HCT116 (cell line): ENCODE measurements around the gene LRP1B. TPM values are rescaled to one million over a fixed set of nuclear protein-coding genes. Genes with fewer than 3 reads are reported as not detected.

Experiments used
- ATAC-seq: fragments of 200-7000 bp; cut with Tn5 transposase; 2 replicates; pipeline ENCODE4 v1.9.1; 2020; ENCODE audit warnings: mild to moderate bottlenecking, moderate library complexity
- BruUV-seq: library from RNA; stranded (reverse); fragments of 400-500 nt; replicated peaks from 2 replicates; lab custom pipeline; 2021; lab: Mats Ljungman, UMichigan
- CTCF ChIA-PET: fragments of 300-600 bp; sonication (Branson Sonifier 250); formaldehyde crosslinking; loops from one replicate; lab custom pipeline; 2021; ENCODE audit warnings: antibody characterized with exemption; lab: Charles Lee
- POLR2A ChIA-PET: fragments of 300-600, 350-600 bp; sonication (Branson Sonifier 250); formaldehyde crosslinking; loops from one replicate; lab custom pipeline; 2021; ENCODE audit warnings: antibody characterized with exemption; lab: Charles Lee
- RAD21 ChIA-PET, 2 experiments: fragments of 300-600 bp; sonication (Branson Sonifier 250); formaldehyde crosslinking; loops; one replicate each; lab custom pipeline; 2023; ENCODE audit warnings: low total read pairs in 2 of 2; ENCODE audit not compliant: uncharacterized antibody in 2 of 2, unreplicated experiment in 2 of 2, low non-redundant PET in 1 of 2; lab: Charles Lee
- DNase-seq: peaks from one replicate; pipeline ENCODE4 v3.0.0-alpha.2; 2010; ENCODE audit warnings: low read depth, low spot score
- H2AFZ ChIP-seq: fragments of 200-600 bp; shearing (Covaris generic), sonication (generic); 2 replicates; pipeline ENCODE4 v1.6.1; 2017; ENCODE audit warnings: low read depth, mixed run types, mixed read lengths, antibody characterized with exemption, low read length; ENCODE audit not compliant: poor library complexity, severe bottlenecking
- H3K27ac ChIP-seq: 2 replicates; pipeline ENCODE4 v1.5.1; 2012; ENCODE audit warnings: low read depth, low read length
- H3K27me3 ChIP-seq: fragments of 200-600 bp; sonication (generic); 2 replicates; pipeline ENCODE4 v1.6.1; 2016; ENCODE audit warnings: mixed run types, low read length, mixed read lengths; ENCODE audit not compliant: insufficient read depth
- H3K36me3 ChIP-seq, 2 experiments: fragments of 200-500 bp in 1 of 2; fragments of 200-600 bp in 1 of 2; sonication (Bioruptor generic) in 1 of 2; sonication (generic) in 1 of 2; 2 replicates each; pipeline versions ENCODE4 v1.5.1 to v1.6.1; 2014 to 2016; ENCODE audit warnings: low read length in 2 of 2, inconsistent platforms in 1 of 2, mixed read lengths in 1 of 2, mixed run types in 1 of 2; ENCODE audit not compliant: insufficient read depth in 2 of 2, control insufficient read depth in 1 of 2
- H3K4me1 ChIP-seq, 2 experiments: fragments of 200-600 bp in 1 of 2; sonication (generic) in 1 of 2; 2 replicates each; pipeline versions ENCODE4 v1.5.1 to v1.6.1; 2012 to 2017; ENCODE audit warnings: low read length in 2 of 2, inconsistent platforms in 1 of 2, mild to moderate bottlenecking in 1 of 2, mixed read lengths in 1 of 2, mixed run types in 1 of 2, moderate library complexity in 1 of 2; ENCODE audit not compliant: insufficient read depth in 2 of 2, control insufficient read depth in 1 of 2
- H3K4me2 ChIP-seq: fragments of 200-600 bp; sonication (generic); 2 replicates; pipeline ENCODE4 v1.6.1; 2017; ENCODE audit warnings: mixed run types, low read length, mixed read lengths
- H3K4me3 ChIP-seq, 2 experiments: fragments of 200-600 bp in 1 of 2; sonication (generic) in 1 of 2; replicated peaks in 1 of 2; 2 replicates each; pipeline ENCODE4 v1.5.1; 2011 to 2016; ENCODE audit warnings: low read length in 2 of 2, control low read depth in 1 of 2, low read depth in 1 of 2, mild to moderate bottlenecking in 1 of 2, mixed read lengths in 1 of 2, mixed run types in 1 of 2
- H3K79me2 ChIP-seq: fragments of 200-600 bp; sonication (generic); 2 replicates; pipeline ENCODE4 v1.6.1; 2017; ENCODE audit warnings: mild to moderate bottlenecking, mixed run types, low read length, moderate library complexity, mixed read lengths; ENCODE audit not compliant: insufficient read depth
- H3K9ac ChIP-seq: fragments of 200-600 bp; sonication (generic); 2 replicates; pipeline ENCODE4 v1.6.1; 2016; ENCODE audit warnings: low read length, mixed read lengths
- H3K9me2 ChIP-seq: fragments of 200-600 bp; sonication (generic), shearing (Covaris generic); 2 replicates; pipeline ENCODE4 v1.6.1; 2017; ENCODE audit warnings: mixed run types, mild to moderate bottlenecking, moderate library complexity; ENCODE audit not compliant: insufficient read depth
- H3K9me3 ChIP-seq, 2 experiments: fragments of 200-500 bp in 1 of 2; fragments of 200-600 bp in 1 of 2; sonication (Bioruptor generic) in 1 of 2; sonication (generic) in 1 of 2; 2 replicates each; pipeline ENCODE4 v1.6.1; 2014 to 2017; ENCODE audit warnings: low read length in 2 of 2, mixed read lengths in 2 of 2, inconsistent platforms in 1 of 2, low read depth in 1 of 2, mild to moderate bottlenecking in 1 of 2, mixed run types in 1 of 2, moderate library complexity in 1 of 2; ENCODE audit not compliant: control insufficient read depth in 1 of 2, insufficient read depth in 1 of 2
- H4K20me1 ChIP-seq: fragments of 200-600 bp; sonication (generic), shearing (Covaris generic); 2 replicates; pipeline ENCODE4 v1.6.1; 2017; ENCODE audit warnings: mixed run types, mild to moderate bottlenecking, moderate library complexity; ENCODE audit not compliant: insufficient read depth
- CBX3 ChIP-seq: IDR thresholded peaks from 2 replicates; pipeline ENCODE4 v1.6.1; 2012; ENCODE audit warnings: low read depth
- CEBPB ChIP-seq: IDR thresholded peaks from 2 replicates; pipeline ENCODE4 v1.6.1; 2012; ENCODE audit warnings: low read depth
- EGR1 ChIP-seq: IDR thresholded peaks from 2 replicates; pipeline ENCODE4 v1.6.1; 2012; ENCODE audit warnings: low read depth
- EZH2 ChIP-seq: fragments of 200-600 bp; sonication (generic); IDR thresholded peaks from 2 replicates; pipeline ENCODE4 v1.6.1; 2017; ENCODE audit warnings: antibody characterized with exemption, mixed run types
- EZH2phosphoT487 ChIP-seq: fragments of 200-600 bp; IDR thresholded peaks from 2 replicates; pipeline ENCODE4 v1.6.1; 2018; ENCODE audit warnings: antibody characterized with exemption, borderline replicate concordance
- FOSL1 ChIP-seq: IDR thresholded peaks from 2 replicates; pipeline ENCODE4 v1.6.1; 2012; ENCODE audit warnings: low read depth
- MAX ChIP-seq: IDR thresholded peaks from 2 replicates; pipeline ENCODE4 v1.6.1; 2012
- POLR2A ChIP-seq: IDR thresholded peaks from 2 replicates; pipeline ENCODE4 v1.7.0; 2011; ENCODE audit warnings: borderline replicate concordance; ENCODE audit not compliant: insufficient read depth, insufficient read length; ENCODE audit errors: extremely low read depth
- RAD21 ChIP-seq: IDR thresholded peaks from 2 replicates; pipeline ENCODE4 v1.6.1; 2012; ENCODE audit warnings: low read depth, mild to moderate bottlenecking
- SIN3A ChIP-seq: IDR thresholded peaks from 2 replicates; pipeline ENCODE4 v1.6.1; 2012; ENCODE audit warnings: low read depth
- TCF7L2 ChIP-seq: IDR thresholded peaks from 2 replicates; pipeline ENCODE4 v1.7.0; 2011; ENCODE audit warnings: borderline replicate concordance, inconsistent platforms; ENCODE audit not compliant: insufficient read depth, insufficient read length; ENCODE audit errors: extremely low read depth
- YY1 ChIP-seq: IDR thresholded peaks from 2 replicates; pipeline ENCODE4 v1.6.1; 2011; ENCODE audit warnings: low read length, low read depth, moderate library complexity, mild to moderate bottlenecking; ENCODE audit not compliant: insufficient replicate concordance; ENCODE audit errors: extremely low read depth
- ZBTB33 ChIP-seq: IDR thresholded peaks from 2 replicates; pipeline ENCODE4 v1.6.1; 2011; ENCODE audit warnings: mild to moderate bottlenecking, low read length, moderate library complexity; ENCODE audit not compliant: insufficient replicate concordance; ENCODE audit errors: extremely low read depth
- ZNF274 ChIP-seq: fragments of 200-500 bp; sonication (Bioruptor generic); IDR thresholded peaks from 2 replicates; pipeline ENCODE4 v1.6.1; 2014; ENCODE audit warnings: mild to moderate bottlenecking, low read depth, low read length, inconsistent platforms
- intact Hi-C: fragments of 100-400 bp; cut with micrococcal nuclease; formaldehyde crosslinking; loops from 2 replicates; pipeline ENCODE4 v1.10.0; 2022
- total RNA-seq: library from RNA; stranded (reverse); gene quantifications from one replicate; pipeline ENCODE4 v1.2.1, GENCODE V29; 2021; ENCODE audit not compliant: unreplicated experiment

LRP1B gene
- total RNA-seq, 1 experiment from 2014 or later: 0.34 TPM

DNA sequence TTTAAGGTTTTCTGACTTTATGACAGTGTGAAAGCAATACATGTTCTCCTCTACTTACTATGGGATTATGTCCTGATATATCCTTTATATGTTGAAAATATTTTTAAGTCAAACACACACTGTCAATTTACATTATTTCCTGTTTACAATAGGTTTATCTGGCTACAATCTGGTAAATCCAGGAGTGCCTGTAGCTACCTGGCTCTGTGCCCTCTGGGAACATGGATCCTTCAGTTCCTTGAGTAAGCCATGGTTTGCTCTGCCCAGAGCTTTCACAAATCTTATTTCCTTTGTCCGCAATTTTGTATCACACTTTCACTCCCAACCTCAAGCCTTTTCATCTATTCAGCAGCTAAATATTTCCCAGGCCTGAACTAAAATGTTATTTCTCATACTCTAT lies 1768.5 kb downstream of the LRP1B start:
- Histone ChIP-seq H4K20me1 (no peaks in the 10 kb centered on the region), H3K27ac (no peak overlapping the region), H3K9me2 (no peaks in the 10 kb centered on the region), H3K4me1 (no peaks in the 10 kb centered on the region), H3K9ac (no peak overlapping the region), H2AFZ (no peak overlapping the region), H3K9me3 (no peaks in the 10 kb centered on the region), H3K4me2 (no peak overlapping the region), H3K36me3 (no peaks in the 10 kb centered on the region), H3K27me3 (no peaks in the 10 kb centered on the region), H3K79me2 (no peaks in the 10 kb centered on the region), H3K4me3 (no peak overlapping the region)
- intact Hi-C loops: no loop called here
- TF ChIP-seq EZH2 (no peak), CBX3 (no peak), MAX (no peak), TCF7L2 (no peak), ZBTB33 (no peak), CEBPB (no peak), FOSL1 (no peak), EGR1 (no peak), ZNF274 (no peak), YY1 (no peak), EZH2phosphoT487 (no peak), RAD21 (no peak), SIN3A (no peak), POLR2A (no peak)
- POLR2A ChIA-PET: no interaction called here
- no TSS peak for BruUV-seq
- DNase-seq: no peak
- ATAC-seq: no peak
- CTCF ChIA-PET: no interaction called here
- RAD21 ChIA-PET: no interaction called here
